GM12873 (cell line): Measurements from ENCODE around the gene RSBN1.

ENCODE experiments used
- TF ChIP-seq, protein P1 (sequence below): IDR thresholded peaks from 2 replicates; pipeline ENCODE4 v1.5.1; 2012; ENCODE audit warnings: low read depth, mild to moderate bottlenecking, moderate library complexity, low read length, control low read depth; ENCODE audit not compliant: insufficient read depth; ENCODE audit errors: missing control alignments

The RSBN1 gene

DNA sequence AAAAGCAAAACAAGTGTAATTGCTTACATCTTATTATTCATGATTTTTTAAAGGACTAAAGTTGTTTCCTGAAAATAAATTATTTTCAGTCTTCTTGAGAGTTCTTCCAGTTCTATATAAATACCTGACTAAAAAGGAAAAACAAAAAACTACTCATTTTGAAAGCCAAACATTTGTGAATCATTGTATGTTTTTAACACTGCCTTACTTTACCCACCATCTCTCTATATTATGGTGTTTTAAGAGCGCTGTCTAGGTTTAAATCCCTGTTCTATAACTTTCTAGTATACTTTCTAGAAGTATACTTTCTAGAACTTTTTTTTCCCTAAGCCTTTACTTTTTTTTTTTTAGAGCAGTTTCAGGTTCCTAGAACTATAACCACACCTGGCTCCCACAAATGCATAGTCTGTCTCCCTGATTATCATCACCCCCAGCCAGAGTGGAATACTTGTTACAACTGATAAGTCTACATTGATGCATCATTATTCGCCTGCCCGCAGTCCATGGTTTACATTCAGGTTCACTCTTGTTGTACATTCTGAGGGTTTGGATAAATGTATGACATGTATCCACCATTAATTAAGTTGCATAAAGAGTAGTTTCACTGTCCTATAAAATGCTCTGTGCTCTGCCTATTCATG, 9.8 kb downstream of the RSBN1 start:
- TF ChIP-seq, protein P1, sequence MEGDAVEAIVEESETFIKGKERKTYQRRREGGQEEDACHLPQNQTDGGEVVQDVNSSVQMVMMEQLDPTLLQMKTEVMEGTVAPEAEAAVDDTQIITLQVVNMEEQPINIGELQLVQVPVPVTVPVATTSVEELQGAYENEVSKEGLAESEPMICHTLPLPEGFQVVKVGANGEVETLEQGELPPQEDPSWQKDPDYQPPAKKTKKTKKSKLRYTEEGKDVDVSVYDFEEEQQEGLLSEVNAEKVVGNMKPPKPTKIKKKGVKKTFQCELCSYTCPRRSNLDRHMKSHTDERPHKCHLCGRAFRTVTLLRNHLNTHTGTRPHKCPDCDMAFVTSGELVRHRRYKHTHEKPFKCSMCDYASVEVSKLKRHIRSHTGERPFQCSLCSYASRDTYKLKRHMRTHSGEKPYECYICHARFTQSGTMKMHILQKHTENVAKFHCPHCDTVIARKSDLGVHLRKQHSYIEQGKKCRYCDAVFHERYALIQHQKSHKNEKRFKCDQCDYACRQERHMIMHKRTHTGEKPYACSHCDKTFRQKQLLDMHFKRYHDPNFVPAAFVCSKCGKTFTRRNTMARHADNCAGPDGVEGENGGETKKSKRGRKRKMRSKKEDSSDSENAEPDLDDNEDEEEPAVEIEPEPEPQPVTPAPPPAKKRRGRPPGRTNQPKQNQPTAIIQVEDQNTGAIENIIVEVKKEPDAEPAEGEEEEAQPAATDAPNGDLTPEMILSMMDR: no peak

DNA sequence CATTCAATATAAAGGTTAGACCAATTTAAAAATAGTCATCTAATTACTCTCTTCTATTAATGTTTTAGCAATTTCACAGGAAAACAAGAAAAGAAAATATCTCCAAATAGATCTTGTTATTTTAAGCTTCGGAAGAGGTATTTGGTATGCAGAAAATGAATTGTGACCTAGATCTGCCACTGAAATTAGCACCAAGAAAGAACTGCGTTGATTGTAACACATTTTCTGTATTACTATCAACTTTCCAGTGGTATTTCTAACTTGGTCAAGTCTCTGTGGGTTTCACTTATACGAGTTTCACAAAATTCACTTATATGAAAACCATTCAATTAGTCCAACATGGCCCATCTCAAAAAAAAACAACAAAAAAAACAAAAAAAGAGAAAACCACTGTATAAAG, 11.8 kb downstream of the RSBN1 start:
- TF ChIP-seq, protein P1: no peak

DNA sequence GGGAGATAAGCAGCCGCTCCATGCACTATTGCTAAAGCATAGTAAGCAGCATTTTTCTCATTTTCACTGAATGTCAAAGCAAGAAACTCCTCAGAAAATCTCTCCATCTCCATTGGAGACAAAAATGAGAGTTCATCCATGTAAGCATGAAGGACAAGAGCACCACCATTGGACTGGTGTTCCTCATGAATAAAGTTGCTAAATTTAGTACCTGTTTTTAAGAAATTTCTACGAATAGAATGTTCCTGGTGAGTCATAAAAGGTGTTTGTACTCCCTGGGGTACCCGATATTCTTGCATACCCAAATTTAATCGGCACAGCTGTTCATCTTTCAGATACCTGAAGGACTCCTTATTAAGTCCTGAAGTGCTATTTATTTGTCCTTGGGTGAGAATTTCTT, 14.8 kb downstream of the RSBN1 start:
- TF ChIP-seq, protein P1: no peak

DNA sequence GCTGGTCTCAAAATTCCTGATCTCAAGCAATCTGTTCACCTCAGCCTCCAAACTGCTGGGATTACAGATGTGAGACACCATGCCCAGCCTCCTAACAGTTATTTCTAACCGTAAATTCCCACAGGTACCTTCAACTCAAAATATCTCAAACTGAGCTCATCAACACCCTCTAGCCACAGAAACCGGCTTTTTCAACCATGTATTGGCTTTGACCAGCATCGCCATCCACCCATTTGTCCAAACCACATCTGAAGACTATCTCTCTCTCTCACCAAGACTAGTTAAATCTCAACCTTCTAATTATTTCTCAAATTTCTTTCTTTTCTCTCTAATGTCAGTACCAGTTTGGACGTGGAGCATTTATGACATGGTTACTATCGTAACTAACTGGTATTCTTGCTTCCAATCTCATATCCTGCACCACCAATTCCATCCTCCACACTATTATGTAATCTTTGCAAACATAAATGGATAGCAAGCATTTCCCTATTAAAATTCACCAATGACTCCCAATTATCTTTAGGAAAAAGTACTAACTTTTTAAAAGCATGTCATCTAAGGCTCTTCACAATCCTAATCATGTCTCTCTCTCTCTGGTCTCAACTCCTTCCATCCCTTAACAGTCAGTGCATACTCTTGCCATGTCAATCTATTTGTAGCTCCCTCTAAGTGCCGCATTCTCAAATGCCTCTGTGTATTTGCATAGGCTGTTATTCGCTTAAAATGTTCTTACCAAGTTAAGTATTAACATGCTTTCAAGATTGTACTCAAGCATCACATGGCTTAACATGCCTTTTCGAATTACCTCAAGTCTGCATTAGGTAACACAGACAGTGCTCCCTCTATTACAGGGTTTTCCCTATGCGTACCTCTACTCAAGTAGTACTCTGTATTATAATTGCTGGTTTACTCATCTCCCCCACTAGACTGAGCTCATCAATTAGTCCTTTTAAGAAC, 18.1 kb downstream of the RSBN1 start:
- TF ChIP-seq, protein P1: no peak

DNA sequence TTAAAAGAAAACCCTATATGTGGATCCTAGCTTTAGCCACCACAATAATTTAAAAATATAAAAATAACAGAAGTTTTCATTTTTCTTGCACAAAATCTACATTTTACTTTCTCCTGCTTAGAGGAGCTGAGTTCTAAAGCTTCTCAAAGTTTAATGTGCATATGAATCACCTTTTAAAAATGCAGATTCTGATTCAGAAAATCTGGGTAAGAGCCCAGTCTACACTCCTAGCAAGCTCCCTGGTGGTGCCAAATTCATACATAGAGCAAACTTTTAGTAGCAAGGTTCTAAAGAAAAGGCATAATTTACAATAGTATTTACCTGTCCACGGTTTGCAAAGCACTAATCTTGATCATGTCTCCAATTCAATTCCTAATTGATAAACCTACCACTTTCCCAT, 19.3 kb downstream of the RSBN1 start:
- TF ChIP-seq, protein P1: no peak

DNA sequence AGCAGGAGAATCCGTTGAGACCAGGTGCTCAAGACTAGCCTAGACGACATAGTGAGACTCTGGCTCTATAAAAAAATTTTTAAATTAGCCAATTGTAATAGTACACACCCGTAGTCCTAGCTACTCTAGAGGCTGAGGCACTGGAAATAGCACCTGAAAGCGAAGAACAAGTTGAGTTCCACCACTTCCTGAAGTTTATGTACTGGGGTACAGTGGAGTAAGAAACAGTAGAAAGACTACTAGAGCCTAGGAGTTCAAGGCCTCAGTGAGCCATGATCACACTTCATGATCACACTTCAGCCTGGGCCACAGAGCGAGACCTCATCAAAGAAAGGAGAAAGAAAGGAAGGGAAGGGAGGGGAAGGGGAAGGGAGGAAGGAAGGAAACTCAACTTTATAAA, 19.8 kb downstream of the RSBN1 start:
- TF ChIP-seq, protein P1: no peak

DNA sequence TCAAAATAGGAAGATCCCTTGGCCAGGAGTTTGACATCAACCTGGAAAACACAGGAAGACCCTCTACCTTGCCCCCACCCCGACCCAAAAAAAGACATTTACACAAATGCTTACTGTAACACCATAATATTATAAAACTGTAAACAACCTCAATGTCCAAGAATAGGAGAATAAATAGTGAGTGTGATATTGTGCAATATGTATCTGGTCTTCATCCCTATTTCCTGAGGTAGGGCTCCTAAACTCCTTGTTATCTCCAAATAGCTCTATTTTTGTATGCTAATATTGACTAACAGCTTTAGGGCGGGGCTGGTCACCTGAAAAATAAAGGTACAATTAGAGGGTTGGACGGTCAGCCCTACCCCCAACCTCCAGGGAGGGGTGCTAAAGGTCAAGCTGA, 23.5 kb downstream of the RSBN1 start:
- TF ChIP-seq, protein P1: no peak
